ENCODE data around the gene SFXN5.

SFXN5 gene

DNA sequence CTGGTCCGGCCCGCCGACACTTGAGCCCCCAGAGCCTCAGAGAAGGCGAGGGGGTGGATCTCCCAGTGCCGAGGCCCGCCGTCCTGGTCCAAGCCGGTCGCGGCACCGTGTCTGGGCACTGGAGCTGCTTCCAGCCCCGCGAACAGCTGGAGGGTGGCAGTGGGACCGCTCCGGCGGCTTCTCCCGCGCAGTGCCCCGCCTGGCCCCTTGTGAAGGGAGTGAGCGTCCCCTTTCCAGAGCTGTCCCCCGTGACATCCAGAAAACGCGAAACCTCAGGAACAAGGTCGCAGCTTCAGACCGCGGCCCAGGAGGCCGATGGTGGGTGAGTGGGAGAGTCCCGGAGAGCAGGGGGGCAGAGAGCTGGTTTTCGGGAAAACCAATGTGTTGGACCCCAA is 154.8 kb downstream of the SFXN5 start:
- no peak overlapping the region for H3K9ac ChIP-seq (ENCODE audit: low read length)
- no peak overlapping the region for H3K4me2 ChIP-seq (ENCODE audit: low read depth, low read length, poor library complexity, severe bottlenecking)
- no peak overlapping the region for H3K4me3 ChIP-seq (ENCODE audit: insufficient read depth, low read length, poor library complexity, severe bottlenecking)
- no peaks in the 10 kb centered on the region for H3K27me3 ChIP-seq (ENCODE audit: low read length)
- H3K36me3 ChIP-seq (ENCODE audit: low read length) = no peaks in the 10 kb centered on the region
- TF ChIP-seq CTCF (IDR thresholded peaks at IDR 0.05; ENCODE audit: insufficient read depth, low read length, poor library complexity, severe bottlenecking) = no peak
- no peak for TF ChIP-seq EZH2phosphoT487 (conservative IDR thresholded peaks at IDR 0.05; ENCODE audit: low read length)
- no peak overlapping the region for H3K27ac ChIP-seq (ENCODE audit: low read depth, low read length)
- H2AFZ ChIP-seq (ENCODE audit: low read depth, low read length, severe bottlenecking) = no peak overlapping the region
- no peaks in the 10 kb centered on the region for H3F3A ChIP-seq (ENCODE audit: insufficient read depth)
- no peaks in the 10 kb centered on the region for H3K9me2 ChIP-seq (replicated peaks; ENCODE audit: insufficient read depth, low read length)
- no peaks in the 10 kb centered on the region for H3K9me3 ChIP-seq (ENCODE audit: insufficient read depth, low read length)
- no peaks in the 10 kb centered on the region for H4K20me1 ChIP-seq (ENCODE audit: low read depth, low read length)
- H3K79me2 ChIP-seq (ENCODE audit: insufficient read depth, low read length) = no peaks in the 10 kb centered on the region

GRCh38 chr2:72915907-72916742 is 155.4 kb downstream of the SFXN5 start:
- Histone ChIP-seq H3K79me2 (ENCODE audit: insufficient read depth, low read length) (no peaks in the 10 kb centered on the region), H3K4me3 (ENCODE audit: insufficient read depth, low read length, poor library complexity, severe bottlenecking) (no peak overlapping the region), H2AFZ (ENCODE audit: low read depth, low read length, severe bottlenecking) (no peak overlapping the region), H3K36me3 (ENCODE audit: low read length) (no peaks in the 10 kb centered on the region), H3F3A (ENCODE audit: insufficient read depth) (no peaks in the 10 kb centered on the region), H3K27ac (ENCODE audit: low read depth, low read length) (no peak overlapping the region), H3K9ac (ENCODE audit: low read length) (no peak overlapping the region), H3K9me3 (ENCODE audit: insufficient read depth, low read length) (no peaks in the 10 kb centered on the region), H4K20me1 (ENCODE audit: low read depth, low read length) (no peaks in the 10 kb centered on the region), H3K9me2 (replicated peaks; ENCODE audit: insufficient read depth, low read length) (no peaks in the 10 kb centered on the region), H3K27me3 (ENCODE audit: low read length) (no peaks in the 10 kb centered on the region), H3K4me2 (ENCODE audit: low read depth, low read length, poor library complexity, severe bottlenecking) (peak overlapping the region; percentile 19)
- TF ChIP-seq EZH2phosphoT487 (conservative IDR thresholded peaks at IDR 0.05; ENCODE audit: low read length) (no peak), CTCF (IDR thresholded peaks at IDR 0.05; ENCODE audit: insufficient read depth, low read length, poor library complexity, severe bottlenecking) (no peak)

DNA sequence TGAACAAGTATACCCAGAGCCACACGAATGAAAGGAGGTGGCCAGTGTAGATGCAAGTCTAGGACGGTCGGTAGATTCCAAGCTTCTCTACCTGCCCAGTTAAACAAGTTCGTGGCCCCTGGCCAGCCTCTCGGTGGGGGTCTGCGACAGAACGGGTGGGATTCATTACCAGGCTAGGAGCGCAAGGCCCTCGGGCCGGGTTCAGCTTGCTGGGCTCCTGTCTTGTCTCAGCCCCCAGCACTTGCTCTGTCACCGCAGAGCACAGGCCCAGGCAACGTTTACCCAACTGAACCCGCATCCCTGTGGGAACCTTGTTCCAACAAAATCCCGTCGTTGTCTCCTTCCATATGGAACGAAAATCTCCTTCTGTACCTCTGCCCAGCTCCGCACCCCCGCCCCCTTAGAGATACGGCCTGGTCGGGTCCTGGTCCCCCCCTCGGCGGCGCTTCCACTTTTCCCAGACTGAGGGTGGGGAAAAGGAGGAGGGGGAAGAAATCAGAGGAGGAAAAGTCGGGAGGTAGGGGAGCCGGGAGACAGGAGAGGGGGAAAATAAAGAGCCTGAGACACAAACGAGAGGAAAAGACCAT is 156.1 kb downstream of the SFXN5 start:
- H3K9ac ChIP-seq (ENCODE audit: low read length) = no peak overlapping the region
- no peaks in the 10 kb centered on the region for H3K36me3 ChIP-seq (ENCODE audit: low read length)
- no peak overlapping the region for H2AFZ ChIP-seq (ENCODE audit: low read depth, low read length, severe bottlenecking)
- no peak overlapping the region for H3K27ac ChIP-seq (ENCODE audit: low read depth, low read length)
- no peaks in the 10 kb centered on the region for H4K20me1 ChIP-seq (ENCODE audit: low read depth, low read length)
- no peak for TF ChIP-seq EZH2phosphoT487 (conservative IDR thresholded peaks at IDR 0.05; ENCODE audit: low read length)
- TF ChIP-seq CTCF (IDR thresholded peaks at IDR 0.05; ENCODE audit: insufficient read depth, low read length, poor library complexity, severe bottlenecking) = no peak
- H3K9me3 ChIP-seq (ENCODE audit: insufficient read depth, low read length) = no peaks in the 10 kb centered on the region
- H3K79me2 ChIP-seq (ENCODE audit: insufficient read depth, low read length) = no peaks in the 10 kb centered on the region
- H3K27me3 ChIP-seq (ENCODE audit: low read length) = no peaks in the 10 kb centered on the region
- H3K4me3 ChIP-seq (ENCODE audit: insufficient read depth, low read length, poor library complexity, severe bottlenecking) = no peak overlapping the region
- no peaks in the 10 kb centered on the region for H3K9me2 ChIP-seq (replicated peaks; ENCODE audit: insufficient read depth, low read length)
- no peak overlapping the region for H3K4me2 ChIP-seq (ENCODE audit: low read depth, low read length, poor library complexity, severe bottlenecking)
- no peaks in the 10 kb centered on the region for H3F3A ChIP-seq (ENCODE audit: insufficient read depth)
